Stimulated activated CD8-positive, alpha-beta memory T cell treated with anti-CD3 and anti-CD28 coated beads, Interleukin-15, amount 100 ng/mL, for 48 hours (primary cell): Measurements from ENCODE around the gene FBLN5.
"Not testable (repeated sequence)": the region's sequence is repeated elsewhere in the genome, so short reads cannot be mapped to it uniquely, and the experiment has no call there.

ENCODE experiments used
- DNase-seq, 2 donors: peaks; one replicate each; pipeline ENCODE4 v3.0.0-alpha.2; 2020; ENCODE audit warnings: low read depth in 2 of 2

FBLN5 gene

DNA sequence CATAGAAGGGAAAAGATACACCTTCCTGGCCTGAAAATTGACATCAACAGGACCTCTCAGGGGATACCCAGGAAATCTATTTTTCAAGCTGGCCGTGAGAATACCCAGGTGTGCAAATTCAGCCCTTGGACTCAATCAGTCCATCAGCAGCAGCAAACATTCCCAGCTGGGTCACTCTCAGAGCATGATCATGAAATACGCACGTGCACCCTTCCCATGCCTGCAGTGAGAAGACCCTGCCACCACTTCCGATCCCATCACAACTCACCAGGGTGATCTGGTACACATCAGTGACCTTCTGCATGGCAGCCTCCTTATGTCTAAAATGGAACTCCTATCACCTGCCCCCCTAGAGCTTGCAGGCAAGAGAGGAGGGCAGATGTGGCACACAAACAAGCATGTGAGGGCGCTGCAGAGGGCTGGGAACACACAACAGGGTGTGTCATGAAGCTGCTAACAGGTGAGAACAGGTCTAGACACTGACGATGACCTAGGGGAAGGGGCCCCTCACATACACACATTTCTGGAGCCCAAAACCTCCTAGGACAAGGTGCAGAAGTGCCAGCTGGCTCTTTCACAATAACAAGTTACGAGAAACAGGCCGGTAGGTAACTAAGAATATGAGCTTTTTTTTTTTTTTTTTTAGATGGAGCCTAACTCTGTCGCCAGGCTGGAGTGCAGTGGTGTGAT lies 42.4 kb downstream of the FBLN5 start:
- DNase-seq: no peak

DNA sequence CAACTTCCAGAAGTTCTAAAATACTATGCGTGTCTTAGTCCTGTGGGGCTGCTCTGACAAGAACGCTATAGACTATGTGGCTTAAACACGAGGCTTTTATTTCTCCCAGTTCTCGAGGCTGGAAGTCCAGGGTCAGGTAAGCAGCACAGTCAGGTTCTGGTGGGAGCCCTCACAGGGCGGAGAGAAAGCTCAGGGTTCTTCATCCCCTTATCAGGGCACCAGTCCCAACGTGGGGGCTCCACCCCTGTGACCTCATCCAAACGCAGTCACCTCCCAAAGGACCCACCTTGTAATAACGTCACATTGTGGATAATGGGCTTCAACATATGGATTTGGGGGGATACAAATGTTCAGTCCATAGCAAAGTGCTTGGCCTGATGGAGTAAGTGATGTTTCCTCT lies 43.0 kb downstream of the FBLN5 start:
- no peak for DNase-seq

DNA sequence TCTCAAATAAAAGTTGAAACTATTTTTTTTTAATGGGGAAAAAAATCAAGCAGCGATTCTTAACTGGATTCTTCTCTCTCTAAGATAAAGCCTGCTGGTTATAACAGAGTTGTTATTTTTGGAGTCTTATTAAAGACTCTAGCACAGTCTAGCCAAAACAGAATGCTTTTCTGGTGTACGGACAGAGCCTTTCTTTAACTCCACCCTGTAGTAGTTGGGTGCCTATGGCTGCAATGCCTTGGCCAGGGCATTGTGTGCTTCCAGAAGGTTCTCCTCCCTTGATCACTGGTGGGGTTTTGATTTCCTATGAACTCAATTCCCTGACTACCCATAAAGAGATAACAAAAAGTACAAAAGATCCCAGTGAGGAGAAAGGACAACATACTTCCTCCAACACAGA lies 44.4 kb downstream of the FBLN5 start:
- DNase-seq: no peak

DNA sequence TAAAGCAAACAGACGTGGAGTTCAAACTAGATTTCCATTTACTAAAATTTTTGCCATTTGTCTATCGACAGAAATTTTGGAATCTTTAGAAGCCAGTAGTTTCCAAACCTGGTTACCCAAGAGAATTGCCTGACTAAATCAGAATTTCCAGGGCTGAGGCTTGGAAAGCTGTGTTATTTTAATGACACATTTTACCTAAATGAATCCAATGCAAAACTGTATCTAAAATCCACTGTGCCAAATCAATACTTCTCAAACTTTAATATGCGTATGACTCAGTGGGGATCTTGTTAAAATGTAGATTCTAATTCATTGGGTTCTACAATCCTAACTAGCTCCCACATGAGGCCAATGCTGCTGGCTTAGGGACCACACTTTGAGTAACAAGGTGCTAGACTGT lies 45.2 kb downstream of the FBLN5 start:
- DNase-seq: no peak

DNA sequence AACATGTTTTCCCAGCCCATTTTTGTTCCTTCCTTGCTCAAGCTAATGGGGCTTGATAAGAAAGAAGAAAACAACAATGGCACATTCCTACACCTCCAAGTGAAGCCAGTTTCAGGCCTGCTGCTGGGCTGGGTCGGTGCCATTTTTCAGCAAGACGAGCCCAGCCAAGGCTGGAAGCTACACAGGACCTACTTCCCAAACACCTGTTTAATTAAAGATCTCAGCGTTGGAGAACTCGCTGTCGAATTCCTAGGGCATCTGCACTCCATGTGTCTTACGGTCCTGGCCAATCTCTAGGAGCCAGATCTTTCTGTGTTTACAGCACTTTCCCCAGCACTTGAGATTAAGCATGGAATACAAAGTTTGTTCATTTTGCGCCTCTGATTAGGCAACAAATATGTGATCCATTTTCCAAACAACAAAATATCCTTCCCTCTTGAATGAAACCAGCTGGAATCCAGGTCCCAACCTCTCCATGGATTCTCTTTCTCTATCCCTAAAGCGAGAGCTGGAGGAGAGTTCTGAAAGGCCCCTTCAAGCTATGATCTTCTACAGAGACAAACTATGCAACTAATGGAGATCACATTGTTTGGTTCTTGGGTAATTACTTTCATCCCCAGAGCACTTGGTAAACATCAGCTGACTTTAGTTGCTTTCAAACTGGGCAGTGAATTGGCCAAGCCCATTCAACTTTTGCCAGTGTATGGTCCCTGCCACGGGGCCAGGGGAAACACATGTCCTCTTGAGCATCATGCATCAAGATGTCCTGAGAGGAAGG lies 45.9 kb downstream of the FBLN5 start:
- DNase-seq: no peak

DNA sequence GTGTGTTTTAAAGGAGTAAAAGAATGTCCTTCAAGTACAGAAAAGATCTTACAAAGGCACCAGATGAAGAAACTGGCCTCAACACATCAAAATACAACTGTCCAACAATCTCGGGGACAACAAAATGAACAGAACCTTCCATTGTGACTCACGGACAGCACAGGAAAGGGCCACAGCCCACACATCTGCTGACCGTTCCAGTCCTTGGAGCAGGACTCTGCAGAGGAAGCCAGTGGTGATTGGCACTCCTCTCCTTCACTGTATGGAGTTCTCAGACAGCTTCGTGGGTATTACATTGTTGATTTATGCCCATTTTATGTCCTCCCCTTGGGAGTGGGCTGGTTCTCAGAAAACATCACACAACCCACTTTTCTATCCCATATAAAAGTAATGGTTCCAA lies 47.7 kb downstream of the FBLN5 start:
- DNase-seq: no peak

DNA sequence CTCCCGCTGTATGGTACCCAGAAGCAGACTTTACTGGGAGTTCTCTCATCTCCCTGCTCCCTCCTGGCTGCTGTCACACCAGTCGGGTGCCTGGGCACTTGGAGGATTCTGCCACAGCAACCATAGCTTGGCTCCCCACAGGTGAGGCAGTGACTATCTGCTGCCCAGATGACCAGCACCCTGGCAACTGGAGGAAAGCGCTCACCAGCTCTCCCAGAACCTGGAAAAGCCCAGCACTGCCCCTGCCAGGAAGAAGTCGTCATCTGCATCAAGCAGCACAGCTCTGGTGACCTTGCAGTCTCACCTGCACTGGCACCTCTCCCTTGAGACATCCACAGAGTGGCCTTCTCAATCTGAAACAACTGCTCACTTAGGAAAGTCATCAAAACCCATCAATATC lies 48.3 kb downstream of the FBLN5 start:
- no peak for DNase-seq

DNA sequence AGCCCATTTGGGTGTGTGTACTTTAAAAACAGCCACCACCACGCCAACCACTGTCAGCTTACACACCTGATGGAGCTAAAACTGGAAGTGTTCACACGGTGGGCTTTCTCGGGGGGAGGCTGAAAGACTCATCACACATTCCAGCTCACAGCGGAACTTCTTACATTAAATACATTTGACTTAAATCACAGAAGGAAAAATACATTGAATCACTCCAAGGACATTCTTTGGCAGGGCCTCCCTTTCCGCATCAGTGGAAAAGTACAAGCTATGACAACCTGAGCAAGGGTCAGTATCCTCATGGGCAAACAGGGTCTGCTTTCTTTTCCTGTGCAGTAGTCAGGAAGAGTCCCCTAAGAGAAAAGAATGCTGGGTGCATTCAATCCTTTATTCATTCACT lies 49.1 kb downstream of the FBLN5 start:
- DNase-seq: no peak

DNA sequence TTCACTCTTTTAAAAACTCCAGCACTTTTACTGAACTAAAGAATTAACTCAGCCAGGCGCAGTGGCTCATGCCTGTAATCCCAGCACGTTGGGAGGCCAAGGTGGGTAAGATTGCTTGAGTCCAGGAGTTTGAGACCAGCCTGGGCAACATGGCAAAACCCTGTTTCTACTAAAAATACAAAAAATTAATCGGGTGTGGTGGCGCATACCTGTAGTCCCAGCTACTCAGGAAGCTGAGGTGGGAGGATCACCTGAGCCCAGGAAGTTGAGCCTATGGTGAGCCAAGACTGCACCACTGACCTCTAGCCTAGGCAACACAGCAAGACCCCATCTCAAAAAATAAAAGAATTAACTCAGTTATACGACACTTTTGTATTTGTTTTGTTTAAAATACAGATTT lies 49.8 kb downstream of the FBLN5 start:
- DNase-seq: not testable (repeated sequence)

DNA sequence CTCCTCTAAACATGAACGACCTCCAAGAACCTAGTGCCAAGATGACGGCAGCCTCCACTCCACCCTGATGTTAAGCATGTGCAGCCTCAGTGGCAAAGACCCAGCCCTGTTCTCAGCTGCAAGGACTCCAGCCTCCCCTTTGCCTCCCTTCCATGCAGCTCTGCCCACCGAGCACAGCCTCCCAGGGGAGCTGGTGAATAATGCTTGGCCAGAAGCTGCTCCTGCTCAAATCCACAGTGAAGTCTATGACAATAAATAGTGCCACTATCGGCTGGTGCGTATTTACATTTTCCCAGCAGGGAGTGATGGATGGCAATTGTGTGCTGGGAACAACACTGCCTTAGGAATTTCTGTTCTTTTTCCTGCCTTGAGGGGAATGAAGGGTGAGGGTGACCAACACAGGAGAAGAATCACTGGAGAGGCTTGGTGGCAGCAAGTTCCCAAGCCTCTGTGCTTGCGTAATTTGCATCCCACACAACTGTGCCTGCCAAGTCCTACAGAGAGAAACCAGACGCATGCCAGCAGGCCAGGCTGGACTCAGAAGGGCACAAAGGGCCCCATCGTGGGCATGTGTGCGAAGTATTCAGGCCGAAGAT lies 50.3 kb downstream of the FBLN5 start:
- no peak for DNase-seq

DNA sequence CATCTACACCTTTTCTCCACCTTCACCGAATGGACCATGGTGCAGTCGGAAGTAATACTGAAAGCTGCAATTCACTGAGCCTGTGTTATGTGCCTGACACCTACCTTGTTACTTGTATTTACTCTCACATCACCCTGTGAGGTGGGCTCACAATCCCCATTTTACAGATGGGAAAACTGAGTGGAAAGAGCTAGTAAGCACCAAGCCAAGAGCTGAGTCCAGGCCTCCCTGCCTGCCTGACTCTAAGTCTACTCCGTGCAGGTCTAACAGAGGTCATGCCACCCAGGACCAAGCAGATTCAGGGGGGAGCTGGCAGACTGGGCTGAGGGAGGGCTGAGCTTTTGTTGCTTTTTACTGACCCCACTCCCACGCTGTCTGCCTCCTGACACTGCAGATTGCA lies 51.1 kb downstream of the FBLN5 start:
- DNase-seq: no peak

DNA sequence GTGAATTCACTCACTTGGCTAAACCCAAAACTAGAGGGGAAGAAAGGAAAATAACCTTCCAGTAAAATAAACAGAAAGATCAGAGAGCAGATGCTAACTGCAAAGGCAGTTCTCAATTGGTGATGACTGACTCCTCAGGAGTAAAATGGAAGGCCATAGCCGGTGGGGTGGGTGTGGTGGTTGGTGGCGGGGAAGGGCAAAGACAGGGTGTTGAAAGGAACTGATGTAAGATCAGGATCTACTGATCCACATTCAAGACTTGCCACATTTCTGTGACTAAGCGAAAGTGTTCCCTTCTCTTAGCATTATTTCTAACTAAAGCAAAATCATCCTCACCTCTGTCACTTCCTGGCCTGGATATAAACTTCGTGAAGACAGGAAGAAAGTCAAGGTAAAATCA lies 53.8 kb downstream of the FBLN5 start:
- DNase-seq: peak in 1 of 2 donors; percentile 37

DNA sequence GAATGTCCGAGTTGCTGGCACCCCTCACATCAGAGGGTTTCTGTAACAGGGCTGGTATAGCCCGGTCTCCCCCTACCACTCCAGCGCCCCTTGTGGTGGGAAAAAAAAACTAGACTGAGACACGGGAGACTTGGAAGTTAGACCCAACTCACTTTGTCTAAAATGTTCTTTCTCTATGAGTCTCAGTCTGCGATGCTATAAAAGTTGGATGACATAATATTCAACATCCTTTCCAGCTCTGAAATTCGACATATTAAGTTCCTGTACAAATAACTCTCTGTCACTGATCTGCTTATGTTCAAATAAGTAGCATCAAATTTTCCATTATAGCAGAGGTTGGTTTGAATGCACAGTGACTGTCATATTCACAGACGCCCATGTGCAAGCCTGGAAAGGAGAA lies 54.5 kb downstream of the FBLN5 start:
- DNase-seq: no peak

DNA sequence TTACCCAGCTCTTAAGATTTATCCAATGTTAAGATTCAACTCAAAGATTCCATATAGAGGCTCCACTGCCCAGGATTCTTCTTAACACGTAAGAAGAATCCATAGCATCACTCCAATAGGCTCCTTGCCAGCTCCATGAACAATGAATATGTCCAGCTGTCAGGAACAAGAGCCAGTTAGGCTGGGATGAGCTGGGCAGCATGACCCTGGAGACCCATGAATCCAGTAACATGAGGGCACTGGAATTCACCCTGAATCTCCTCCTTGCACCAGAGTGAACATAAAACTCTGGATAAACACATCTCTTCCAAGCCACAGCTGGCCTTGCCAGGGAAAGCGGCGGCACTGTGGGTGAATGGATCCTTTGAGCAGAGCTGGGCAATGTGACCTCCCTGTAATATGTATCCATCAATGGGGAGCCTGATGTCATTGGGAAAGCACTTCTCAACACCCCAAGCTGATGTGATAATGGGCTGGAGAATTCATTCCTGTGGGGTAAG lies 55.7 kb downstream of the FBLN5 start:
- no peak for DNase-seq

DNA sequence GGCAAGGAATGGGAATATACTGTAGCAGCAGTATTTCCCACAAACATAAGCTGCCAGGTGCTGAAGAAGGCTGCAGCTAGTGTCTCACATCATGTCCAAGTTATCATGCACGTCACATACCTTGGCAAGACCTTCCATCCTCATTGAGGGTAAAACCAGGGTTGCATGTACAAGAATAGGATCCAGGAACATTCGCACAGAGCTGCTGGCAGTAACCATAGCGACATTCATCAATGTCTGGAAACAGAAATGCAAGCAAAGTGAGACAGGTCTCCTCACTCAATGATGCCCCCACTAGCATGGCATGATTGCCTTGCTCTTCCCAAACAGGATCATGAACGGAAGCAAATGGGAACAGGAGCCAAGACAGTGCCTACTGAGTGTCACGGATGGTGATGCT lies 56.4 kb downstream of the FBLN5 start:
- DNase-seq: no peak

DNA sequence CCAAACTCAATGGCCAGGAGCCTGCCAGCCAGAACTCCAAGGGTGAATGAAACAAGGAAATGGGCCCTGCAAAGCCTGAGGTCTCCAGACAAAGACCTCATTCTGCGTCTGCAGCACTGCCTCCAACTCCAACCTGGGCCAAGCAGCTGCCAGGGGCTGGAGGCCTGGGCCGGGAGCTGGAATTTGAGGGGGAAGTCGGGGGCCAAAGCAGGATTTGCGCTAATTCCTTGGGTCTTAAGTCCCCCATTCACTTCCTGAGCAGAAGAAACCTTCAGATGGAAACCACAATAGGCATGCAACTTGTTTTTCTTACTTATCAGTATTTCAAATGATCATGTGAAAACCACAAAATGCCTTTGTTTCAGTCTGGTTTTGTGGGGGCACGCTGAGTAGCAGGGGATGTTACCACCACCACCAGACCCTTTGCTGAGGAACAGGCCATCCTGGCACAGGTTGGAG lies 57.2 kb downstream of the FBLN5 start:
- DNase-seq: no peak

DNA sequence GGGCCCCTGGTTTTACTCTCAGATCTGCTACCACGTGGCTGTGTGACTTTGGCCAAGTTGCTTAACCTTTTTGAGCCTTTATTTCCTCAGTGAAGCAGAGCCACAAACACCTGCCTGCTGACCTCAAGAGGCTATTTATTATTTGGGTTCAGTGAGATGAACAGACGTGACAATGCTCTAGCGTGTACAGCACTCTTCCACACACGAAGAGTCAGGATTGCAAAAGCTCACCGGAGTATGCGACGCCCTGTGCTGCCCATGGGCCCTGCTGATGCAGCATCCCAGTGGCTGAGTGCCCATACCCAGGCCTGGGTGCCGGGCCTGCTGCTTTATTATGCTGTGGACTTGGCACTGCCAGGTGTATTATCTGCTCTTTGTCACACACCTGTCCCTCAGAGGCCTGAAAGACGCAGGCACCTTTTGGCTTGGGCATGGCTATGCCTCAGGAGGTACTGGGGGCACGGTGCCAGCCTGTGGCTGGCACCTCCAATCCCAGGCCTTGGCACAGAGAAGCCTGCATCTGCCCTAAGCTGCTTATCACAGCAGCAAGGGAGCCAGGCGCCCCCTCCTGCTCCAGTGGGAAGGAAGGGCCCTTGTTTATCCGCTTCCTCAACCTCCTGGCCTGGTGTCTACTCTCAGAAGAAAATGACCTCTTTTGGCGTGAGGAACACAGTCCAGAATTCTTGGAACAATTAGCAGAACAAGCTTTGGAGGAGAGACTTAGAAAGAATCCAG lies 57.9 kb downstream of the FBLN5 start:
- no peak for DNase-seq

DNA sequence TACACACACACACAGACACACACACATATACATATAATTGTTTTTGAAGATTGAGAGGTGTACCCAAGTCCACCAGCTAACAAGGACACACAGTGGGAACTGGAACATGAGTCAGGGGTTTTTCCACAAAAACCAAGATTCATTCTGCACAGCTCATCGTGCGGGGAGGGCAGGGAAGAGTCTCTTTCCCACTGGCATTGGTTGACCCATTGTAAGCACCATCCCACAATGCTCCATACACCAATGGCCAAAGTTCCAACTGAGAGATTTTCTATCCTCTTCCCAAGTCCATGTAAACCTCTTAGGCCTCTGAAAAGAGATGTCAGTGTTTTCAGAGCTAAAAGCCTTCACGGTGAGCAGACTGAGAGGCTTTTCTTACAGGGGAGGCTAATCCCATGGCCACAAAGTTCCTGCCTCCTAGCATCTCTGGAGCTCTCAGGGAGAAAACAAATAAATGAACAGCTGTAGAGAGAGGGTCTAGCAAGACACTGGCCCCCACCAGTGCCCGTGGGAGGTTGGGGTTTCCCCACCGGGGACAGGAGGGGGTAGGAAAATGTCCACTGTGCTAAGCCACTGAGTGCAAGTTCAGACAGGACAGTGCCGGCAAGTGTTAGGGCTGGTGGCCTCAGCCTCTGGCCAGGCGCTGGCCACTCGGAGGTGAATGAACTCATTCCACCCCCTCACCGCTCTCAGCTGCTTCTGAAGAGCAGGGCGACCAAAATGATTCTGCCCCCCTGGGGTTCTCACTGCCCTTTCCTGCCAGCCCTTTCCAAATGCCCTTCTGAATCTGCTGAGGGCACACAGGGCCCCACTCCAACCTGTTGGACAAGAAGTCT lies 58.6 kb downstream of the FBLN5 start:
- no peak for DNase-seq

DNA sequence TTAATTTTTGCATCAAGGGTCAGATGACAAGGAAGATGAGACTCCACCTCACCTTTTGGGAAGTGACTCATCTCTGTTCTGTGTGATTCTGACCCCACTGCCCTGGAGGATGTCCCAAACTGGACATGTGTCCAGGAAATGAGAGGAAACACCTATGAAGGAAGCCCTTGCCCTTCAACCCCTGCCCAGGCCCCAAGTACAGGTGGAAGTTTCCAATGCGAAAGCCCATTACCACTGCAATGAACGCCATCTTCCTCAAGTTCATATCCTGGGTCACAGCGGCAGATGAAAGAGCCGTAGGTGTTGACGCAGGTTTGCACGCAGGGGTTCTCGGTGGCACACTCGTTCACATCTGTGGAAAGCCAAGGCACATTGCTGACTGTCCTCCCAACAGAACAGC lies 60.5 kb downstream of the FBLN5 start:
- no peak for DNase-seq

DNA sequence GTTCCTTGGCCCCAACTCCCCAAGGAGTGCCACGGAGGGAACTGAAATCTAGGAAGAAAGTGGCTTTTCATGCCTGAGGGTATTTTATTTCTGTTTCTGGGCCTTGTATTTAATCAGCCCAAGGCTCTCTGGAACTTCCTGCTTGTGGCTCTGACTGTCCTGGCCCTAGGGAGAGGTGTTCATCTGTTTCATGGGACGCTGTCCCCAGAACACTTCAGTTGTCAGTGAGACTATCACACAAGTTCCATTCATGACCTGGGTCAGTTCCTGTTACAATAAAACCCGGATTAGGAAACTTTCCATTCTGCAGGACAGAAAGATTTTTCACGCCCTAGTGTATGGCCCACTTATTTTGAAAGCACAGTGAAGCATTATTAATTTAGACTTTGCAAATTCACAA lies 61.7 kb downstream of the FBLN5 start:
- no peak for DNase-seq

DNA sequence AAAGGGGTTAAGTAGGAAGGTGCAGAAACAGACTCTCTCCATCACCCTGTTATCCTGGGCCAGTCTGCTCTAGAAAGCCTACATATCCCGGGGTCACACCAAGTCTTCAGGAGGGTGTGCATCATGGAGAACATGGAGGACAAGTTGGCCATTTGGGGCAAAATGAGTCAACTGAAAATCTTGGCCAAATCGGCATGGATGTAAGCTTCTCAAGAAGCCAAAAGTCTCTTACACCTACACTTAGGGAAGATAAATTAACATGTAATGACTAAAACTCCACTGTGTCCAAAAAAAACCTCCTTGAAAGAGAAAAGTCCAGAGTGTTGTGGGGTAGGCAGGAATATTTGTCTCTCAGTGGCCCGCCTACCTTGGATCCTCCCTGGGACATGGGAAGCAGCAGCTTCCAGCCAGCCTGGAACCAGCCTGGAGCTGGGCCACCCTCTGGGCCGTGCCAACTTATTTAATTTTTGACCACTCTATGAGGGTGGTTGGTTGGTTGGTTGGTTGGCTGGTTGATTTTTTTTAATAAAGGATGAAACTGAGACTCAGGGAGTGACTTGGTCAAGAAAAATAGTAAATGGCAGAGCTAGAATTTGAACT lies 62.3 kb downstream of the FBLN5 start:
- DNase-seq: no peak
